ENCODE results near the gene CDHR2.

DNA sequence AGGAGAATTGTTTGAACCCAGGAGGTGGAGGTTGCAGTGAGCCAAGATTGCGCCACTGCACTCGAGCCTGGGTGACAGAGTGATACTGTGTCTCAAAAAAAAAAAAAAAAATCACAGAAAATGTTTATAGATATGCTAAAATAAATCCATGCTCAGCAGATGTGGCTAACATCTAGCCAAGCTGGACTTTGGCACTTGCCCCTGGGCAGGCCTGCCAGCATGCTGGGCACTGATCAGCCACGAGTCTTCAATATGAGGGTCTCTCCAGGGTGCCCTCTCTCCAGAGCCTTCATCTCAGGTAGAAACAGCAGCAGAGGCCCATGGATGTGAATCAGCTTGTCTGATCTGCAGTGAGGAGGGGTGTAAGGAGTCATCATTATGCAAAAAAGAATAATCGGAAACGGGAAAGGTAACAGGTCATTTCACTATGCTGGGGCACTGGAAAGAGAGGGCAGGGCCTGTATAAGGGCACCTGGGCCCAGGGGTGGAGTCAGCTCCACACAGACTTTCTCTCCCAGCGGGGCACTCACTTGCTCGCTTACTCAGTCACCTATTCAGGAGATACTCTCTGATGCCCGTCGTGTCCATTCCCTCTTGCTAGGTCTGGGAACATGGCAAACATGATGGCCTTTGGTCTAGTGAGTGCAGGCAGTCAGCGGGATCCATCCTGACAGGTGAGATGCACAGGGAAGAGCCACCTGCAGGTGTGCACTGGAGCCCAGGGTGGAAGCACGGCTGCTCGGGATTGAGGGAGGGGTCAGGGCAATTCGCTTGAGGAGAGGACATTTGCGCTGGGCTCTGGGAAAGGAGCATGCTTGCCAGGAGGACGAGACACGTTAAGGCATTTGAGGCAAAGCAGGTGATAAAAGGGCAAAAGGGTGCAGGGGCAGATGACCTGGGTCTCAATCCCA lies 29.1 kb upstream of the CDHR2 start:
- TF ChIP-seq, protein P1, sequence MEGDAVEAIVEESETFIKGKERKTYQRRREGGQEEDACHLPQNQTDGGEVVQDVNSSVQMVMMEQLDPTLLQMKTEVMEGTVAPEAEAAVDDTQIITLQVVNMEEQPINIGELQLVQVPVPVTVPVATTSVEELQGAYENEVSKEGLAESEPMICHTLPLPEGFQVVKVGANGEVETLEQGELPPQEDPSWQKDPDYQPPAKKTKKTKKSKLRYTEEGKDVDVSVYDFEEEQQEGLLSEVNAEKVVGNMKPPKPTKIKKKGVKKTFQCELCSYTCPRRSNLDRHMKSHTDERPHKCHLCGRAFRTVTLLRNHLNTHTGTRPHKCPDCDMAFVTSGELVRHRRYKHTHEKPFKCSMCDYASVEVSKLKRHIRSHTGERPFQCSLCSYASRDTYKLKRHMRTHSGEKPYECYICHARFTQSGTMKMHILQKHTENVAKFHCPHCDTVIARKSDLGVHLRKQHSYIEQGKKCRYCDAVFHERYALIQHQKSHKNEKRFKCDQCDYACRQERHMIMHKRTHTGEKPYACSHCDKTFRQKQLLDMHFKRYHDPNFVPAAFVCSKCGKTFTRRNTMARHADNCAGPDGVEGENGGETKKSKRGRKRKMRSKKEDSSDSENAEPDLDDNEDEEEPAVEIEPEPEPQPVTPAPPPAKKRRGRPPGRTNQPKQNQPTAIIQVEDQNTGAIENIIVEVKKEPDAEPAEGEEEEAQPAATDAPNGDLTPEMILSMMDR (IDR thresholded peaks at IDR 0.05) = no peak
- TF ChIP-seq POLR2A (IDR thresholded peaks at IDR 0.05) (no peak), EP300 (IDR thresholded peaks at IDR 0.05) (no peak), POLR2AphosphoS5 (IDR thresholded peaks at IDR 0.05) (no peak)
